ENCODE data around the gene PRSS3. TPM values are rescaled to one million over a fixed set of nuclear protein-coding genes. Genes with fewer than 3 reads are reported as not detected.
"Not testable (repeated sequence)": the region's sequence is repeated elsewhere in the genome, so short reads cannot be mapped to it uniquely, and the experiment has no call there.

The PRSS3 gene
- total RNA-seq, 1 donor from 2014 or later: not detected

- Histone ChIP-seq H3K4me3 (ENCODE audit: insufficient read depth, low read depth, low read length) (no peak overlapping the region), H3K9me3 (ENCODE audit: insufficient read depth, low read depth, low read length) (peaks cover 3% of the 10 kb centered on the region), H4K20me1 (ENCODE audit: insufficient read depth, low read length) (no peaks in the 10 kb centered on the region), H3K79me2 (ENCODE audit: insufficient read depth, low read length) (no peaks in the 10 kb centered on the region), H3K9ac (ENCODE audit: low read length) (no peak overlapping the region), H2AFZ (ENCODE audit: low read depth, low read length) (no peak overlapping the region), H3K27me3 (ENCODE audit: insufficient read depth, low read length) (peaks cover 25% of the 10 kb centered on the region), H3K36me3 (ENCODE audit: insufficient read depth, low read length) (no peaks in the 10 kb centered on the region), H3K4me1 (ENCODE audit: insufficient read depth, low read length) (peaks cover 5% of the 10 kb centered on the region), H3K27ac (ENCODE audit: low read depth, low read length) (no peak overlapping the region), H3K4me2 (ENCODE audit: low read length) (no peak overlapping the region)
- H3K4me3 Mint-ChIP-seq (ENCODE audit: unreplicated experiment): no peak overlapping the region
- FAIRE-seq: no peak
- H3K9me3 Mint-ChIP-seq (ENCODE audit: unreplicated experiment): peaks cover 5% of the 10 kb centered on the region
- no peak overlapping the region for H3K27ac Mint-ChIP-seq (ENCODE audit: unreplicated experiment)
- DNase-seq (ENCODE audit: low read depth): peak; percentile 18
- H3K36me3 Mint-ChIP-seq (ENCODE audit: low read depth, unreplicated experiment): peaks cover 15% of the 10 kb centered on the region
- H3K27me3 Mint-ChIP-seq (ENCODE audit: low read depth, unreplicated experiment): peaks cover 44% of the 10 kb centered on the region
- peaks cover 6% of the 10 kb centered on the region for H3K4me1 Mint-ChIP-seq (ENCODE audit: low read depth, unreplicated experiment)
- TF ChIP-seq EZH2 (IDR thresholded peaks at IDR 0.05; ENCODE audit: insufficient read depth, low read length): no peak
- TF ChIP-seq CTCF (IDR thresholded peaks at IDR 0.05; ENCODE audit: insufficient read depth, low read depth, low read length): no peak
Observed at GRCh38 chr9:33791117-33791516, 4.2 kb upstream of the PRSS3 start.

- H3K27me3 ChIP-seq (ENCODE audit: insufficient read depth, low read length): peaks cover 12% of the 10 kb centered on the region
- H3K9me3 ChIP-seq (ENCODE audit: insufficient read depth, low read depth, low read length); H3K79me2 ChIP-seq (ENCODE audit: insufficient read depth, low read length); H3K4me1 Mint-ChIP-seq (ENCODE audit: low read depth, unreplicated experiment); FAIRE-seq; H3K27ac Mint-ChIP-seq (ENCODE audit: unreplicated experiment); DNase-seq (ENCODE audit: low read depth); H3K36me3 ChIP-seq (ENCODE audit: insufficient read depth, low read length); H3K9ac ChIP-seq (ENCODE audit: low read length); H3K4me3 ChIP-seq (ENCODE audit: insufficient read depth, low read depth, low read length); H4K20me1 ChIP-seq (ENCODE audit: insufficient read depth, low read length); H3K4me1 ChIP-seq (ENCODE audit: insufficient read depth, low read length); H3K4me3 Mint-ChIP-seq (ENCODE audit: unreplicated experiment); H3K4me2 ChIP-seq (ENCODE audit: low read length); H2AFZ ChIP-seq (ENCODE audit: low read depth, low read length); H3K27ac ChIP-seq (ENCODE audit: low read depth, low read length): not testable (repeated sequence)
- Mint-ChIP-seq H3K27me3 (ENCODE audit: low read depth, unreplicated experiment) (peaks cover 48% of the 10 kb centered on the region), H3K36me3 (ENCODE audit: low read depth, unreplicated experiment) (peaks cover 18% of the 10 kb centered on the region), H3K9me3 (ENCODE audit: unreplicated experiment) (peaks cover 16% of the 10 kb centered on the region)
Observed at GRCh38 chr9:33793496-33793895, 1.9 kb upstream of the PRSS3 start.

GRCh38 chr9:33794560-33794959, 801 bp upstream of the PRSS3 start:
- Mint-ChIP-seq H3K27ac (ENCODE audit: unreplicated experiment) (no peak overlapping the region), H3K27me3 (ENCODE audit: low read depth, unreplicated experiment) (peaks cover 54% of the 10 kb centered on the region), H3K9me3 (ENCODE audit: unreplicated experiment) (peaks cover 20% of the 10 kb centered on the region), H3K36me3 (ENCODE audit: low read depth, unreplicated experiment) (peaks cover 18% of the 10 kb centered on the region), H3K4me3 (ENCODE audit: unreplicated experiment) (no peak overlapping the region), H3K4me1 (ENCODE audit: low read depth, unreplicated experiment) (peaks cover 6% of the 10 kb centered on the region)
- Histone ChIP-seq H3K9me3 (ENCODE audit: insufficient read depth, low read depth, low read length) (no peaks in the 10 kb centered on the region), H3K9ac (ENCODE audit: low read length) (no peak overlapping the region), H3K4me3 (ENCODE audit: insufficient read depth, low read depth, low read length) (no peak overlapping the region), H3K27me3 (ENCODE audit: insufficient read depth, low read length) (peaks cover 12% of the 10 kb centered on the region), H3K27ac (ENCODE audit: low read depth, low read length) (no peak overlapping the region), H3K36me3 (ENCODE audit: insufficient read depth, low read length) (no peaks in the 10 kb centered on the region), H4K20me1 (ENCODE audit: insufficient read depth, low read length) (no peaks in the 10 kb centered on the region), H2AFZ (ENCODE audit: low read depth, low read length) (no peak overlapping the region), H3K4me1 (ENCODE audit: insufficient read depth, low read length) (peaks cover 5% of the 10 kb centered on the region), H3K79me2 (ENCODE audit: insufficient read depth, low read length) (no peaks in the 10 kb centered on the region), H3K4me2 (ENCODE audit: low read length) (no peak overlapping the region)
- DNase-seq (ENCODE audit: low read depth) (no peak), FAIRE-seq (no peak)
- TF ChIP-seq CTCF (IDR thresholded peaks at IDR 0.05; ENCODE audit: insufficient read depth, low read depth, low read length): no peak
- no peak for TF ChIP-seq EZH2 (IDR thresholded peaks at IDR 0.05; ENCODE audit: insufficient read depth, low read length)
